ENCODE results near the gene AEBP1. TPM values are rescaled to one million over a fixed set of nuclear protein-coding genes. Genes with fewer than 3 reads are reported as not detected.

AEBP1 gene
- total RNA-seq, 1 experiment from 2014 or later, result 0.54 TPM

GRCh38 chr7:44062180-44062902, 41.8 kb upstream of the AEBP1 start:
- Mint-ChIP-seq H3K36me3 (ENCODE audit: insufficient read depth, unreplicated experiment) (peaks cover 48% of the 10 kb centered on the region), H3K9me3 (ENCODE audit: unreplicated experiment) (no peaks in the 10 kb centered on the region), H3K4me3 (ENCODE audit: unreplicated experiment) (no peak overlapping the region), H3K4me1 (ENCODE audit: low read depth, unreplicated experiment) (peaks cover 6% of the 10 kb centered on the region), H3K27ac (ENCODE audit: unreplicated experiment) (no peak overlapping the region), H3K27me3 (ENCODE audit: insufficient read depth, unreplicated experiment) (peaks cover 3% of the 10 kb centered on the region)
- Histone ChIP-seq H3K4me1 (no peaks in the 10 kb centered on the region), H3K4me3 (ENCODE audit: low read depth, low read length) (no peak overlapping the region), H3K27me3 (replicated peaks; ENCODE audit: control insufficient read depth, insufficient read depth, low read length) (no peaks in the 10 kb centered on the region), H3K9me3 (no peaks in the 10 kb centered on the region), H3K36me3 (ENCODE audit: control insufficient read depth, insufficient read depth, low read length) (peaks cover 4% of the 10 kb centered on the region)
- ChIA-PET CTCF (no interaction called here), POLR2A (no interaction called here)
- no peak for TF ChIP-seq CTCF (IDR thresholded peaks at IDR 0.05; ENCODE audit: insufficient read depth in 1 of 2, low read depth in 1 of 2, low read length in 1 of 2, severe bottlenecking in 1 of 2, unreplicated experiment in 1 of 2)
- intact Hi-C loops (cut with micrococcal nuclease; ENCODE audit: unreplicated experiment), result no loop called here
- no TSS peak for BruUV-seq (replicated peaks)
- no peak for DNase-seq

DNA sequence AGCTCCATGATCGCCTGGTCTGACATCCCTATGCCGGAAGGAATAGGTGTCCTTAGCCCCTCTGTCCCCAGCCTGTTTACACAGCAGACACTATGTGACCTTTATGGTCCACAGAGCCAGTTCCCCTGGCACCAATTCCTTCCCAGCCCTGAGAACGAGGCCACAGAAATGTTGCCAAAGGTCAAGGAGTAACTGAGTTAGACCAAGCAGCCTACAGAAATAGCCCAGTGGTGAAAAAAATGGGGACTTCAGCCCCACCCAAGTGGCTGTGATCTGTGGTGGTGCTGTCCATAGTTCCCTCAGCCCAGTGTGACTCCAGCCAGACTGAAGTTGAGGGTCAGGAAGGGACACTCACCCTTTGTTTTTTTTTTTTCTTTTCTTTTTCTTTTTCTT, 41.2 kb upstream of the AEBP1 start:
- Mint-ChIP-seq H3K4me3 (ENCODE audit: unreplicated experiment) (no peak overlapping the region), H3K36me3 (ENCODE audit: insufficient read depth, unreplicated experiment) (peaks cover 49% of the 10 kb centered on the region), H3K9me3 (ENCODE audit: unreplicated experiment) (no peaks in the 10 kb centered on the region), H3K27me3 (ENCODE audit: insufficient read depth, unreplicated experiment) (peaks cover 3% of the 10 kb centered on the region), H3K4me1 (ENCODE audit: low read depth, unreplicated experiment) (peaks cover 6% of the 10 kb centered on the region), H3K27ac (ENCODE audit: unreplicated experiment) (no peak overlapping the region)
- Histone ChIP-seq H3K27me3 (replicated peaks; ENCODE audit: control insufficient read depth, insufficient read depth, low read length) (no peaks in the 10 kb centered on the region), H3K36me3 (ENCODE audit: control insufficient read depth, insufficient read depth, low read length) (peaks cover 4% of the 10 kb centered on the region), H3K9me3 (no peaks in the 10 kb centered on the region), H3K4me1 (no peaks in the 10 kb centered on the region), H3K4me3 (ENCODE audit: low read depth, low read length) (no peak overlapping the region)
- DNase-seq, result no peak
- no peak for TF ChIP-seq CTCF (IDR thresholded peaks at IDR 0.05; ENCODE audit: insufficient read depth in 1 of 2, low read depth in 1 of 2, low read length in 1 of 2, severe bottlenecking in 1 of 2, unreplicated experiment in 1 of 2)
- intact Hi-C loops (cut with micrococcal nuclease; ENCODE audit: unreplicated experiment), result no loop called here
- CTCF ChIA-PET, result no interaction called here
- BruUV-seq (replicated peaks), result no TSS peak
- POLR2A ChIA-PET, result no interaction called here

GRCh38 chr7:44063547-44063893, 40.6 kb upstream of the AEBP1 start:
- H3K9me3 ChIP-seq, result no peaks in the 10 kb centered on the region
- Mint-ChIP-seq H3K36me3 (ENCODE audit: insufficient read depth, unreplicated experiment) (peaks cover 49% of the 10 kb centered on the region), H3K27ac (ENCODE audit: unreplicated experiment) (no peak overlapping the region), H3K4me3 (ENCODE audit: unreplicated experiment) (no peak overlapping the region), H3K9me3 (ENCODE audit: unreplicated experiment) (no peaks in the 10 kb centered on the region), H3K4me1 (ENCODE audit: low read depth, unreplicated experiment) (peaks cover 6% of the 10 kb centered on the region), H3K27me3 (ENCODE audit: insufficient read depth, unreplicated experiment) (peaks cover 3% of the 10 kb centered on the region)
- intact Hi-C loops (cut with micrococcal nuclease; ENCODE audit: unreplicated experiment), result no loop called here
- no peaks in the 10 kb centered on the region for H3K27me3 ChIP-seq (replicated peaks; ENCODE audit: control insufficient read depth, insufficient read depth, low read length)
- ChIA-PET CTCF (no interaction called here), POLR2A (no interaction called here)
- no TSS peak for BruUV-seq (replicated peaks)
- DNase-seq, result no peak
- peaks cover 1% of the 10 kb centered on the region for H3K36me3 ChIP-seq (ENCODE audit: control insufficient read depth, insufficient read depth, low read length)
- H3K4me3 ChIP-seq (ENCODE audit: low read depth, low read length), result no peak overlapping the region
- H3K4me1 ChIP-seq, result no peaks in the 10 kb centered on the region
- TF ChIP-seq CTCF (IDR thresholded peaks at IDR 0.05; ENCODE audit: insufficient read depth in 1 of 2, low read depth in 1 of 2, low read length in 1 of 2, severe bottlenecking in 1 of 2, unreplicated experiment in 1 of 2), result no peak

Data from Caco-2 (cell line).